ENCODE results near the gene PAX9. TPM values are rescaled to one million over a fixed set of nuclear protein-coding genes. Genes with fewer than 3 reads are reported as not detected.

Gene PAX9
- total and polyA plus RNA-seq, 2 donors (not counting 1 experiment from before 2014, with no cell fraction given) = 0.03 TPM; not detected in 1

GRCh38 chr14:36682338-36682737, 20.7 kb downstream of the PAX9 start:
- Histone ChIP-seq H3K36me3 (ENCODE audit: control insufficient read depth, insufficient read depth, low read length) (no peaks in the 10 kb centered on the region), H3K4me3 (replicated peaks in 1 of 4; ENCODE audit: control extremely low read depth in 1 of 4, insufficient read depth in 1 of 4, low read depth in 3 of 4, low read length in 4 of 4) (no peak overlapping the region), H3K27ac (ENCODE audit: insufficient read depth, low read length) (no peak overlapping the region), H3K79me2 (ENCODE audit: control insufficient read depth, insufficient read depth, low read length) (no peaks in the 10 kb centered on the region), H3K27me3 (ENCODE audit: control insufficient read depth, insufficient read depth, low read length) (no peaks in the 10 kb centered on the region), H2AFZ (ENCODE audit: low read length) (no peak overlapping the region), H3K9me3 (ENCODE audit: control insufficient read depth, insufficient read depth, low read depth, low read length) (no peaks in the 10 kb centered on the region), H4K20me1 (ENCODE audit: control insufficient read depth, extremely low read depth, insufficient read depth, low read length) (no peaks in the 10 kb centered on the region), H3K4me2 (ENCODE audit: extremely low read depth, insufficient read depth, low read length) (no peak overlapping the region), H3K9ac (ENCODE audit: insufficient read depth, low read length) (no peak overlapping the region), H3K4me1 (ENCODE audit: control insufficient read depth, extremely low read depth, insufficient read depth, low read length) (no peaks in the 10 kb centered on the region)
- DNase-seq (ENCODE audit: low read depth in 2 of 2) = no peak
- TF ChIP-seq CTCF (conservative IDR thresholded peaks at IDR 0.05 in 1 of 2, IDR thresholded peaks at IDR 0.05 in 1 of 2; ENCODE audit: low read depth in 1 of 2, low read length in 2 of 2) = no peak
- TF ChIP-seq EZH2 (IDR thresholded peaks at IDR 0.05; ENCODE audit: low read length, missing control alignments) = no peak

DNA sequence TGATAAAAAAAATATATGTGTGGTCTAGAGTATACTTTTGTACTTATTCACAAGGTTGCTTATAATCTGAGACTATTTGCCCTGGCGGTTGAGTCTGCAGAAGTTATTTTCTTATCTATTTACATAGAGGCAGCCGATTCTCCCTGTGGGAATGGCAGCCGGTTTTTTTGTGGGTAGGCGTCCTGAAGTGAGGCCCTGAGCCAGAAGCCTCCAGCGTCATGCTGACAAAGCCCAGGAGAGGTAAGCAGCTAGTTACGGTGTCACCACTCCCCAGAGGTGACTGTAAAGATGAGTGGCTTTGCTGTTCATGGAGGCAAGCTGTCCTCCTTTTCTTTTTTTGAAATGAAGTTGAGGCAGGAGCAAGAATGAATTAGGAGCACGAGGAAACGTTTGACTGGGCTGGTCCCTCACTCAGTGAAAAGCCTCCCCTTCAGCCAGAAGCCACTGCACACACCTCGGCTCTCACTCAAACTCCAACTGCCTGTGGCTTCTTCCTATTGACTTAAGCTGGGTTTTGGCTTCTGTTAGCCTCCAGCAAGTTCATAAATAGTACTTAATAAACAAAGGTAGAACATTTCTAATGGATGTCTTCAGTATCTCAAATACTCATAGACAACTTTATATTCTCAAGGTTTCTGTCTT, 21.5 kb downstream of the PAX9 start:
- Histone ChIP-seq H3K36me3 (ENCODE audit: control insufficient read depth, insufficient read depth, low read length) (no peaks in the 10 kb centered on the region), H3K27me3 (ENCODE audit: control insufficient read depth, insufficient read depth, low read length) (no peaks in the 10 kb centered on the region), H3K4me1 (ENCODE audit: control insufficient read depth, extremely low read depth, insufficient read depth, low read length) (no peaks in the 10 kb centered on the region), H3K4me2 (ENCODE audit: extremely low read depth, insufficient read depth, low read length) (no peak overlapping the region), H3K9ac (ENCODE audit: insufficient read depth, low read length) (no peak overlapping the region), H3K79me2 (ENCODE audit: control insufficient read depth, insufficient read depth, low read length) (no peaks in the 10 kb centered on the region), H3K27ac (ENCODE audit: insufficient read depth, low read length) (no peak overlapping the region), H4K20me1 (ENCODE audit: control insufficient read depth, extremely low read depth, insufficient read depth, low read length) (no peaks in the 10 kb centered on the region), H3K9me3 (ENCODE audit: control insufficient read depth, insufficient read depth, low read depth, low read length) (no peaks in the 10 kb centered on the region), H3K4me3 (replicated peaks in 1 of 4; ENCODE audit: control extremely low read depth in 1 of 4, insufficient read depth in 1 of 4, low read depth in 3 of 4, low read length in 4 of 4) (no peak overlapping the region), H2AFZ (ENCODE audit: low read length) (no peak overlapping the region)
- DNase-seq (ENCODE audit: low read depth in 2 of 2) = no peak
- TF ChIP-seq CTCF (conservative IDR thresholded peaks at IDR 0.05 in 1 of 2, IDR thresholded peaks at IDR 0.05 in 1 of 2; ENCODE audit: low read depth in 1 of 2, low read length in 2 of 2) (no peak), EZH2 (IDR thresholded peaks at IDR 0.05; ENCODE audit: low read length, missing control alignments) (no peak)

DNA sequence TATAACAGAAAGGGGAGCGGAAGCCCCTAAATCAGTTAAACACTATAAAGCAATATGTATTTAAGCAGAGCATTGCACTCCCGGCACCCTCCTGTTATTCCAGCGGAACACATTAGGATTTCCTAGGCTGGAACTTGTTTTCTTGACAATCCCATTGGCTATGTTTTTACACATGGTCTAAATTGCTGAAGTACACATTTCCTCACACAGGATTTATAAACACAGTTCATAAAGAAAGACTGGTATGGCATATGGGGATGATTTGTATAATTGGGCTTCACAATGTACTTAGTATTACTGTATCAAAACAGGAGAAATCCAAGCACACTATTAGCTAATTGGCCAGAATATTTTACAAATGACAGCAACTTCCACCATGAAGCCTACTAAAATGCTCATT, 23.3 kb downstream of the PAX9 start:
- no peak overlapping the region for H3K27ac ChIP-seq (ENCODE audit: insufficient read depth, low read length)
- H3K4me3 ChIP-seq (replicated peaks in 1 of 4; ENCODE audit: control extremely low read depth in 1 of 4, insufficient read depth in 1 of 4, low read depth in 3 of 4, low read length in 4 of 4) = no peak overlapping the region
- DNase-seq (ENCODE audit: low read depth in 2 of 2) = no peak
- H3K4me2 ChIP-seq (ENCODE audit: extremely low read depth, insufficient read depth, low read length) = no peak overlapping the region
- no peaks in the 10 kb centered on the region for H3K9me3 ChIP-seq (ENCODE audit: control insufficient read depth, insufficient read depth, low read depth, low read length)
- H3K27me3 ChIP-seq (ENCODE audit: control insufficient read depth, insufficient read depth, low read length) = no peaks in the 10 kb centered on the region
- H3K4me1 ChIP-seq (ENCODE audit: control insufficient read depth, extremely low read depth, insufficient read depth, low read length) = no peaks in the 10 kb centered on the region
- no peaks in the 10 kb centered on the region for H4K20me1 ChIP-seq (ENCODE audit: control insufficient read depth, extremely low read depth, insufficient read depth, low read length)
- no peaks in the 10 kb centered on the region for H3K79me2 ChIP-seq (ENCODE audit: control insufficient read depth, insufficient read depth, low read length)
- H3K36me3 ChIP-seq (ENCODE audit: control insufficient read depth, insufficient read depth, low read length) = no peaks in the 10 kb centered on the region
- no peak overlapping the region for H2AFZ ChIP-seq (ENCODE audit: low read length)
- H3K9ac ChIP-seq (ENCODE audit: insufficient read depth, low read length) = no peak overlapping the region
- no peak for TF ChIP-seq EZH2 (IDR thresholded peaks at IDR 0.05; ENCODE audit: low read length, missing control alignments)
- no peak for TF ChIP-seq CTCF (conservative IDR thresholded peaks at IDR 0.05 in 1 of 2, IDR thresholded peaks at IDR 0.05 in 1 of 2; ENCODE audit: low read depth in 1 of 2, low read length in 2 of 2)
